HuH-7 (cell line): ENCODE data around the gene STK32B.
"Not testable (repeated sequence)": the region's sequence is repeated elsewhere in the genome, so short reads cannot be mapped to it uniquely, and the experiment has no call there.

Experiments
- DNase-seq: peaks from one replicate; pipeline ENCODE4 v3.0.0; 2011; ENCODE audit warnings: low spot score

Gene STK32B

GRCh38 chr4:5266991-5267390, 215.7 kb downstream of the STK32B start:
- DNase-seq = no peak

DNA sequence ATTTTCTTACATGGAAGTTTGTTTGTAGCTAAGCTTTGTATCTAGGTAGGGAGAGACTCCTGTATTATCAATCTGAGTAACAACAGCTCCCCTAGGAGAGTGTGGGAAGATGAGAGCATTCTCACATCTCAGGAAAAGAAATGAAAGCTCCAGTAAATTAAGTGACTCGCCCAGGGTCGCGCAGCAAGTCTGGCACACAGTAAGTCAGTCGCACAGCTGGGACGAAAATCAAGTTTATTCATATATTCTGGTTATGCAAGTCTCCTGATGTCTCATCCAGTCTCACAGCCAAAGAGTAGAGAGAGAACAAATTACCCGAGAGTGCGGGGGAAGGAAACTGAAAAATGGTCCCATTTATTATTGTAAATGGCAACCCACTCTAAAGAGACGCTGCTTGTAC, 216.1 kb downstream of the STK32B start:
- no peak for DNase-seq

DNA sequence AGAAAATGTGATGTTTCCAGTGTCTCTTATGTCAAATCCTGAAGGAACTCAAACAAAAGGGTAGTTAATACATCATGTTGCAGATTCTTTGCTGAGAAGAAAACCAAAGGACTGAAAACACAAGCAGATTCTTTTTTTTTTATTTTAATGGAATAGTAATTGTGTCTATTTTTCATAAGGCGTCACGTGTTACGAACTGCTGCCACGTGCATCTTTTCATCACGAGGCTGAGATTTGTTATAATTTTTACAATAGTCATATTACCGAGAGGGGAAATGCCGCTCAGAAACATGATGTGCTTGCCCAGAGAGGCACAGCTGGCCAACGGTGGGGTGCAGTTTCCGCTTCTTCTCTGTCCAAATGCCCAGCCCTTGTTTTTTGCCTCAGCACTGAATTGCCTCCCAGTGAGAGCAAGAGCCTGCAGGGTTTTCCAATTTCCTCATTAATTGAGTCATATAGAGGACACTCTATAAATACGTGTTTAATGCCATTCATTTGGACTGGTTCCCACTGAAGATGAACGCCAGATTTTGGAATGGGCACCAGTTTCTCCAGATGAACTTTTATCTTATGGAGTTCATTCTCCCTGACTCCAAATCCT, 225.3 kb downstream of the STK32B start:
- DNase-seq = no peak

GRCh38 chr4:5277079-5277478, 225.8 kb downstream of the STK32B start:
- DNase-seq = no peak

- DNase-seq = no peak
These were observed 226.9 kb downstream of the STK32B start for GRCh38 chr4:5278213-5278612.

DNA sequence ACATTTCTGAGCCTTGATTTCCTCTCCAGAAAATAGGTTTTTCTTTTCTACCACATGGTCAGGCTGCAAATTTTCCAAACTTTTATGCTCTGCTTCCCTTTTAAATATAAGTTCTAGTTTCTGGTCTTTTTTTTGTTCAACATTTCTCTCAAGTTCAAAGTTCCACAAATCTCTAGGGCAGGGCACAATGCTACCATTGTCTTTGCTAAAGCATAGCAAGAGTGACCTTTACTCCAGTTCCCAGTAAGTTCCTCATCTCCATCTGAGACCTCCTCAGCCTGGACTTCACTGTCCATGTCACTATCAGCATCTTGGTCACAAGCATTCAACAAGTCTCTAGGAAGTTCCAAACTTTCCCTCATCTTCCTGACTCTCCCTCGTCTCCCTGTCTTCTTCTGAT, 228.8 kb downstream of the STK32B start:
- DNase-seq = not testable (repeated sequence)

- no peak for DNase-seq
These were observed 229.5 kb downstream of the STK32B start for GRCh38 chr4:5280828-5281227.

DNA sequence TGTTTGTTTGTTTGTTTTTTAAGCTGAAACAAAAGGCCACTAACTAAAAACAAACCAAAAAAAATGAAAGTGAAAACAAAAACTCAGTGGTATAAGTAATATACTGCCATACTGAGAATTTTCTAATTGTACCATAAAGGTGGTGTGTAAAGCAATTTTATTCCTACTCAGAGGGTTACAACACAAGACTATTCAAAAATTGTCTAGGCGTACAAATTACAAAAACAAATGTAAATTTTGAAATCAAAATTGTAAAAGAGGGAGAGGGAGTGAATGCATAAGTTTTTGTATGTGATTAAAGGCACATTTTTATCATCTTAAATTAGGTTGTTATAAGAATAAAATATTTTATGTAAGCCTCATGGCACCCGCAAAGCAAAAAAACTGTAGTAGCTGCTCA, 232.6 kb downstream of the STK32B start:
- no peak for DNase-seq

DNA sequence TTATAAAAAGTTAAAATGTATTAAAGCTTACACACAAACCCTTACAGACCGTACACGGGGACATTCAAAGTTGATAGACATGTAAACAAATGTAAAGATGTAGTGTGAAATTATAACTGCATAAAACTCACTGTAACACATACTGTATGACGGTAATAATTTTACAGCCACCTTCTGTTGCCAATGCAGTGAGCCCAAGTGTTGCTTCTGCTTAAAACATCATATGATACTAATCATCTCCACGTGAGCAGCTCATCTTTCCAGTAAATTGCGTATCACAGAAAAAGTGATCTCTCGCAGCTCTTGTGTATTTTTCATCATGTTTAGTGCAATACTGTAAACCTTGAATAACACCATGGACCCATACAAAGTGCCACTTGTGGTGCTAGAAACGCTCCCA, 233.2 kb downstream of the STK32B start:
- DNase-seq = no peak

DNA sequence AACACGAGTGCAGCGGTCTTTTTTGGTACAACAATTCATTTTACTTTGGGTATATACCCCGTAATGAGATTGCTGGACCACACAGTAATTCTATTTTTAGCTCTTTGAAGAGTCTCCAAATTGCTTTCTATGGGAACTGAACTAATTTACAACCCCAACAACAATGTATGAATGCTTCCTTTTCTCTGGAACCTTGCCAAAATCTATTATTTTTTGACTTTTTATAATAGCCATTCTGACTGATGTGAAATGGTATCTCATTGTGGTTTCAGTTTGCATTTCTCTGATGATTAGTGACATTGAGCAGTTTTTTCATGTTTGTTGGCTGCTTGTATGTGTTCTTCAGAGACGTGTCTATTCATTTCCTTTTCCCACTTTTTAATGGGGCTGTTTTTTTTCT, 240.8 kb downstream of the STK32B start:
- no peak for DNase-seq

DNA sequence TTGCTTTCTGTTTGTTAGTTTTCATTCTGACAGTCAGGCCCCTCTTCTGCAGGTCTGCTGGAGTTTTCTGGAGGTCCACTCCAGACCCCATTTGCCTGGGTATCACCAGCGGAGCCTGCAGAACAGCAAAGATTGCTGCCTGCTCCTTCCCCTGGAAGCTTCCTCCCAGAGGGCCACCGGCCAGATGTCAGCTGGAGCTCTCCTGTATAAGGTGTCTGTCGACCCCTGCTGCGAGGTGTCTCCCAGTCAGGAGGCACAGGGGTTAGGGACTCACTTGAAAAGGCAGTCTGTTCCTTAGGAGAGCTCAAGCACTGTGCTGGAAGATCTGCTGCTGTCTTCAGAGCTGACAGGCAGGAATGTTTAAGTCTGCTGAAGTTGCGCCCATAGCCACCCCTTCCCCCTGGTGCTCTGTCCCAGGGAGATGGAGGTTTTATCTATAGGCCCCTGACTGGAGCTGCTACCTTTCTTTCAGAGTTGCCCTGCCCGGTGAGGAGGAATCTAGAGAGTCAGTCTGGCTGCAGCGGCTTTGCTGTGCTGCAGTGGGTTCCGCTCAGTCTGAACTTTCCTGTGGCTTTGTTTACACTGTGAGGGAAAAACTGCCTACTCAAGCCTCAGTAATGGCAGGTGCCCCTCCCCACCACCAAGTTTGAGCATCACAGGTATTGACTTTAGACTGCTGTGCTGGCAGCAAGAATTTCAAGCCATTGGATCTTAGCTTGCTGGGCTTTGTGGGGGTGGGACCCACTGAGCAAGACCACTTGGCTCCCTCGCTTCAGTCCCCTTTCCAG, 246.9 kb downstream of the STK32B start:
- DNase-seq = not testable (repeated sequence)

DNA sequence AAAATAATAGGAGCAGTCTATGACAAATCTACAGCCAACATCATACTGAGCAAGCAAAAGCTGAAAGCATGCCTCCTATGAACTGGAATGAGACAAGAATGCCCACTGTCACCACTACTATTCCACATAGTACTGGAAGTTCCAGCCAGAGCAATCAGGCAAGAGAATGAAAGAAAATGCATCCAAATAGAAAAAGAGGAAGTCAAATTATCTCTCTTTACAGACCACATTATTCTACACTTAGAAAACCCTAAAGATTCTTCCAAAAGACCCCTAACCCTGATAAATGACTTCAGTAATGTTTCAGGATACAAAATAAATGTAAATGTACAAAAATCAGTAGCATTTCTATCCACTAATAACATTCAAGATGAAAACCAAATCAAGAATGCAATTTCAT, 249.0 kb downstream of the STK32B start:
- DNase-seq = no peak

- DNase-seq = no peak
These were observed 256.6 kb downstream of the STK32B start for GRCh38 chr4:5307928-5308327.

- DNase-seq = no peak
These were observed 271.0 kb downstream of the STK32B start for GRCh38 chr4:5322321-5322720.

DNA sequence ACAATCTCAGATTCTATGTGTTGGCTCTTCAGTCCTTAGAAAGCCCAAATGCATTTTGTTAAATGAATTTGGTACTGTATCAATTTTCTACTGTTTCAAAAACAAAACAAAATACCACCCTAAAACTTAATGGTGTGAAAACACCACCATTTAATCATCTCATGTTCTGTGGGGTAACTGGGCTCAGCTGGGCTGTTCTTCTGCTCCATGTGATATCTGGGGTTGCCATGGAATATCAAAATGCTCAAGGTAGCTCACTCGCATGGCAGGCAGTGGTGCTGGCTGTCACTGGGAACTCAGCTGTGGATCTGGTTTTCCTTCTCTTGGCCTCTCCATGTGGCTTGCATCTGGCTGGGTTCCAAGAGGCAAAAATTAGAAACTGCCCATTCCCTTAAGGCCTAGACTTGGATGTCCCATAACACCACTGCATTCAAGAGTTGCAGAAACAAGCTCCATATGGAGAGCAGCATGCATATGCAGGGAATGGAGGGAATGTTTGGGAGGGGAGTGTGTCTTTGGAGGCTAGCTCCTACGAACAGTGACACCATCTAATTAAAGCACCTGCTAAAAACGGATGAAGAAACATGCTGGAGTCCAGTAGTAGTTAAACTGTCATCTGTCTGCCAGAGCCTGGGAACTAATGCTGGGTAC, 279.2 kb downstream of the STK32B start:
- DNase-seq = no peak

DNA sequence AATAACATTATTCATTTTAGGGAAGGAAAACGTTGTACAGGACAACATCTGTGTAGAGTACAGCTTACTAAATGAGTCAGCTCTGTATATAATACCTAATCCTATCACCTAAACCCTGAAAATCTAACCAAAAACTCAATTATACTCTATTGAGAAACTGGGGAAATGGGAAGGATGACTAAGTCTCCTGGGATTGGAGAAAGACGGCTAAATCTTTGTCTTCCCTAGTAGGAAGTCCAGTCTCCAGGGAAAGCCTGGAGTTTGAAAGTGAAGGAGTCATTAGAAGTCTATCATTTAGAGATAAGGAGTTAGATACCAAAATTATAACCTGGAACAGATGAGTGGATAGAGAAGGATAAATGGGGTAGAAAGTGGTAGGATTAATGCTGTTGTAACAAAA, 286.5 kb downstream of the STK32B start:
- DNase-seq = no peak

DNA sequence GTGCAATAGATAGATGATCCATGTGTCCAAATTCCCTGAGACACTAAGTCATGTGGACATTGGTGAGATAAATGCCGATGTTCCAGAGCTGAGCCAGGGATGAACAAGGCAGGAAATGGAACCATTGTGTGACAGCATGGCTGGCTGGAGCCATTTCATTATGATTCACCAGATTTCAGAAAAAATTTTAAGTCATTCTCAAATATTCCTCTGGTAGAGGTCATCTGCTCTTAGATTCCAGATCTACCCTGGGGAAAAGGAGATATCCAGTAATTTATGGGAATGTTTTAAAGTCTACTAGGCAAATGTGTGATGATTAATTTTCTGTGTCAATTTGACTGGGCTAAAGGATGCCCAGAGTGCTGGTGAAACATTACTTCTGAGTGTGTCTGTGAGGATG, 287.3 kb downstream of the STK32B start:
- no peak for DNase-seq

DNA sequence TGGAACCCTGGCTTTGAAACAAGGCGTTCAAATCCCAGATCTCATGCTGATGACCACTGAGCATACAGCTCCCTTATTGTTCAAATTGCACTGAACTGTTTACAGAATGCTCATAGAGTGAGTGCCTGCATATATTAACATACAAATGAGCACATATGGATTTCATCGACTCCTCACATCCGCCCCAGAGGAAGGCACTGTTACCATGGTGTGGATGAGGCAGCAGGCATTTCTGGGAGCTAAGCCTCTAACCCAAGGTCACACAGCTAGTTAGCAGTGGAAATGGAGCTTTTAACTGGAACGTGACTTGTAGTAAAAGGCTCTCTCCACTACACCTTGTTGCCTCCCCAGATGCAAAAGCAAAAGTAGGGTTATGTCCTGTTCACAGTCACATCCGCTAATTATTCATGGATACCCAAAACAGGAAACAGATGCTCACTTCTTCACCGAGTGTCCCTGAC, 289.7 kb downstream of the STK32B start:
- DNase-seq = no peak

- DNase-seq = no peak
These were observed 290.2 kb downstream of the STK32B start for GRCh38 chr4:5341526-5341925.

- DNase-seq = no peak
These were observed 304.6 kb downstream of the STK32B start for GRCh38 chr4:5355846-5356245.

DNA sequence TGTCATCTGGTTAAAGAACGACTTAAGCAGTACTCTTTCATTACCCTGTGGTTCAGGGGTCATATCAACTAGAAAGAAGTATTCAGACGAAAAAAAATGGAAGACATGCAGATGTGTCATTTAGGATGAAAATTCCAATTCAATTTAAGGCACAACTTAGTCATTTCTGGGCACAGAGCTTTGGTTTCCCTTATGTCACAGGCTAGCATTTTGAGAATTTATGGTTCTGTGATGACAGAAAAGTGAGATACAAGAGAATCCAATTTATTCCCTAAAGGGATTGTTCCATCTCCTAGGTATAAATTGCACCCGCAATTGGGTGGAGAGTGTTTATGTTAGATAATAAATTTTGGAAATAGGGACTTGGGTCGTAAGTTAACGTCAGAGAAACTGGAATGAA, 306.6 kb downstream of the STK32B start:
- no peak for DNase-seq

GRCh38 chr4:5361968-5362367, 310.7 kb downstream of the STK32B start:
- DNase-seq = no peak

DNA sequence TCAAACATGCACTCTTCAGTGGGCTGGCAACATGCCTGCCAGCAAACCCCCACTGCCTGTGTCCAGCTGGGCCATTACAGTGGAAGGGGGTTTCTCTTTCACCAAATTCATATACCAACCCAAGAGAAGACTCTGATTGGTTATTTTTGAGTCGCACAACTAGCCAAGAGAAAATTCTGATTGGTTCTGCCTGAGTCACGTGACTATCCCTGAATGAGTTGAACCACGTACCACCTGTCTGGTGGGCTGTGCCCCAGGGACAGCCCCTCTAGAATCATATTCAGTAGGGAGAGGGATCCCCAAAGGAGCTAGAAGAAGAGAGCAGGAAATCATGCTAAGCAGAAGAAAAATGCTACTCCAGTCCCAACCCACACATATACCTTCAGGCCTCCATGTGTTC, 313.1 kb downstream of the STK32B start:
- DNase-seq = no peak
